ENCODE measurements around the gene UEVLD.

The UEVLD gene

GRCh38 chr11:18495271-18495670 is 93.3 kb downstream of the UEVLD start:
- DNase-seq, result no peak

GRCh38 chr11:18493310-18493709 is 95.2 kb downstream of the UEVLD start:
- DNase-seq, result no peak

- peak; percentile 2 for DNase-seq
These were observed 95.6 kb downstream of the UEVLD start for GRCh38 chr11:18492888-18493287.

GRCh38 chr11:18491924-18492323 is 96.6 kb downstream of the UEVLD start:
- no peak for DNase-seq

GRCh38 chr11:18490736-18491485 is 97.6 kb downstream of the UEVLD start:
- no peak for DNase-seq

GRCh38 chr11:18490319-18490718 is 98.2 kb downstream of the UEVLD start:
- no peak for DNase-seq

GRCh38 chr11:18485913-18486528 is 102.5 kb downstream of the UEVLD start:
- DNase-seq, result no peak
